HG02840 (cell line): ENCODE measurements around the gene DAP.
"Not testable (repeated sequence)": the region's sequence is repeated elsewhere in the genome, so short reads cannot be mapped to it uniquely, and the experiment has no call there.

Experiments used
- ATAC-seq: cut with Tn5 transposase; IDR thresholded peaks from one replicate; pipeline ENCODE4 v1.9.1; 2021; ENCODE audit warnings: mild to moderate bottlenecking, moderate library complexity, moderate number of reproducible peaks; ENCODE audit not compliant: unreplicated experiment, low FRiP score

The DAP gene

DNA sequence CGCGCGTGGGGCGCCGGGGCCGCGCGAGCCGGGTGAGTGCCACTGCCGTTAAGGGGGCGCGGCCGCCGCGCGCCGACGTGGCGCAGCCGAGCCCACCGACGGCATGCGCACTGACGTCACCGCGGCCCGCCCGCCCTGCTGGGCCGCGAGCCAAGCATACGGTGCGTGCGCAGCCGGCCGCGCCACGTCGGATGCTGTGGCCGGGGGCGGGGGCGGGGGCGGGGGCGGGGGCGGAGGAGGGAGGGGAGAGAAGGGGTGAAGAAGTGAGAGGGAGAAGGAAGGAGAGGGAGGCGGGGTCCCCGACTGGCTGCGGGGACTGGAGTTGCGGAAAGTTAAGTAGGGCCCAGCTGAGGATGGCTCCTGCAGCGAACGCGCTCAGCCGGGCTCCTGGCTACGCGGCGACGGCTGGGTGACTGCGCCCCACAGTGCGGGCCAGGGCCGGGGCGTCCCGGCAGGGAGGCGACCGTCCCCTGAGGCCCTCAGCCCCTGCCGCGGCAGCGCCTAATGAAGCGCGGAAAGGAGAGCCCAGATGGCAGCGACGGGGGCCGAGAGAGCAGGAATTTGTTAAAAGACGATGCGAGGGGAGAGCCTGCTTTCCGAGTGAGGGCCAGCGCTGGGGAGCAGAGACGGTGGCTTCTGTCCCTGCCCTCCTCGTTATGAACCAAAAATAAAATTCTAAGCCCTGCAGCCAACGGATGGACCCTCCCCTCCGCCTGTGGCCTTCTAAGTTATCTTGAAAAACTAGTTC lies at the start of gene DAP:
DAP (minus strand) TSS at position 50 of the 748 bp plus-strand sequence. CDS start 166 bp downstream, outside the sequence.
- peak; percentile 67 for ATAC-seq

GRCh38 chr5:10808347-10809226 lies 47.6 kb upstream of the DAP start:
- ATAC-seq = no peak

DNA sequence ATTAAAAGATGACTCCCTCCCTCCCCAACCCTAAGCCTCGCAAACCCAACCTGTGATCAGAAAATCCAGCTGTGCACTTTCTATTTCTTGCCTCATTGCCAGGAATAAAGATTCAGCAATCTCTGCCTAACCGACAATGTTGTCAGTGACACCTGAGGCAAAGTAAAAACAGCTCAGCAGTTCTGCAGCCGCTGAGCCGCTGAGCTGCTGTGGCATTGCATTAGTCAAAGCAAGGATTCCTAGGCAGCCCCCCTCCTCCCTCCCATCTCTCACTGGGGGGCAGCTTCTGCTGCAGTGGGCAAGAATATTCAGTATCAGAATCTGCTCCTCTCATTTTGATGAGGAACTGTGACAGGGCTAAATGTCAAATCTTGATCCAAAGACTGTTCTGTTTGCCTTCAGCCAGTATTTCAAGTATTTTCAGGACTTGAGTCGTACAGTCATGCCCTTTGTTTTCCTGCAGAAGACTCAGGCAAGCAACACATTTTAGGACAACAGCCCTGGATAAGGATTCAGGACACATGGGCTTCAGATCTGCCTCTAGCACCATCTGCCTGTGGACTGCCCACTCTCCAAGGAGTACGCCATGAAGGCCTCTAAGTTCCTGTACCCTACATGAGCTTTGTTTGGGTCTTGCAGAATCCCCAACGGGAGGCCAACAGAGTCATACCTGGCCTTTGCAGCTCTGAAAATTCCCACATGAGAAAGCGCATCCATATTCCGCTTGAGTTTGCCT lies 41.1 kb upstream of the DAP start:
- no peak for ATAC-seq

DNA sequence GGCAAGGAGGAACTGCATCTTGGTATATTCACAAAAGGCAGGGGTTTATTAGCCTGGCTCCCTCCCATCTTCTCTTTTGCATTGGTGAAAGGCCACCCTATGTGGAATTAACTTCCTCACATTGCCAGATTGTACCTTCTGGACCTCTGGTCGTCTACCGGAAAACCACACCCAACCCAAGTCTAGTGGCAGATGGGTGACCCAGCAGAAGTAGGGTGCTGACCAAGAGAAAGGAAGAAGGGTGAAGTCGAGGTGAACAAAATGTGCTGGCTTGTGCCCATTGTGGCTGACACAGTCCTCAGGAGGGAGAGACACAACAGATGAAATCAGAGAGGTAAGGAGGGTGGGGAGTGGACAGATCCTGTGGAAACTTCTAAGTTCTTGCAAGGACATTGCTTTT lies 39.8 kb upstream of the DAP start:
- no peak for ATAC-seq

DNA sequence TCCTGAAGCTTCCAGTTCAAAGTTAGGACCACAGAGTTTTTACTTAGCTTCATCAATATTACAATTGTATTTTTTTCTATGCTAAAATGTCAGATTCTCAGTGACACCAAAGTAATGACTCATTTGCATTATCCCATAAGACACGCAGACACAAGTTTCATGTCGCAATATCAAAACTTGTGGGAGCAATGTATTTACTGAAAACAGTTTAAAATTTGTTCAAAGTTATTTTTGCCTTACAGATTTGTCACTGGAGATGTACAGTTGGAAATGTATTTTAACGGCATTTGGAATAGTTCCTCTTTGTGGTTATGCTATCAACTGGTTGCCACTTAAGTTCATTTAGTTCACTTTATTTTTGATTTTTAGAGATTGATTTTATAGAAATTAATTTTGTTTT lies 36.2 kb upstream of the DAP start:
- ATAC-seq = no peak

DNA sequence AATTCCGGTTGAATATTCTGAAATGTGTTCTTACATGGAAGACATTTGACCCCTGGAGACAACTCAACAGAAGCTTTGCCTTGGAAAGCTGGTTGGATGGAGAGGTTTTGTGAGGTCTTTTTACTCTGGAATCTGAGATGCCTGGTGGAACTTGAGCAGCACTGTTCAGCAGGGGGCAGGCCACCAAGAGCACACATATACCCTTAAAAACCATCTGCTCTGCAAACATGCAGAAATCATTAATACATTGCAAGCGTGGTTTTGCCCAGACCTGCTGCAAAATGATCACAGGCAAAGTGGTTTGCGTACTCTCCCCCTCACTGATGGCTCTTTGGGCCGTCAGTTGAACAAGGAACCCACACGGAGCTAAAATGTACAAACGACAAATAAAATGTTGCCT lies 32.8 kb upstream of the DAP start:
- no peak for ATAC-seq

DNA sequence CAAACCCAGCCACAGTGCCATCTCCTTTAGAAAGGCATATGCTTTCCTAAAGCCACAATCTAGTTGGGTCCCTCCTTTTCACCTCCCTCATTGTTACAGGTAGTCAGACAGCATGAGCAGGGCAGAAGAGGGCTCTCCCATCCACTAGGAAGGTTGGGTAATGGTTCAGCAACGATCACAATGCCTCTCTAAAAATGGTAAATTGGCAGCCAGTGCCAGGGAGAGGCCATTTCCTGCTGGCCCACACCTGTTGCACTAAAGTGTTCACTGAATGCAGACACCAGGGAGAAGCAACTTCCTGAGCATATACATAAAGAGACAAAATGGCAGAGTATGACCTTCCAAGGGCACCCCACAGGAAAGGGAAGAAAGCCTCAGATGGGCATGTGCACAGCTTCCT lies 31.3 kb upstream of the DAP start:
- no peak for ATAC-seq

GRCh38 chr5:10789726-10790125 lies 28.7 kb upstream of the DAP start:
- no peak for ATAC-seq

- ATAC-seq = no peak
Observed at GRCh38 chr5:10789021-10789420, 28.0 kb upstream of the DAP start.

DNA sequence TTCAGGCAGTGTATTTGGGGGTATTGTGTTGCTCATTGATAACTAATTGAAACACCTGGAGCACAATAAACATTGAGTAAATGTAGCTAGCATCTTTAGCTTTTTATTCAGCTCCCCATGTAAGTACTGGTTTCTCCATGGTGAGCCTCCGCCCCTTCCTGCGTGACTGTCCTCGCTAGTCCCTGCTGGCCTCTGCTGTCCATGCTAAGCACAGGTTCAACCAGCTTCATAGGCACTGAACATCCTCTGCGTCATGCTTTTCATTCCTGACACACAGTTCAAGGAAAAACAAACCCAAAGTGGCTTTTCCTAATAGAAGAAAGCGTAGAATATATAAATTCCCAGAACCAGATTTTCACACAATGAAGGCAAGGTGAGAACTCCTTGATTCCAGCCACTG lies 27.3 kb upstream of the DAP start:
- ATAC-seq = no peak

- no peak for ATAC-seq
Observed at GRCh38 chr5:10786835-10787234, 25.8 kb upstream of the DAP start.

GRCh38 chr5:10780208-10780607 lies 19.2 kb upstream of the DAP start:
- not testable (repeated sequence) for ATAC-seq

- ATAC-seq = no peak
Observed at GRCh38 chr5:10779592-10779991, 18.6 kb upstream of the DAP start.

GRCh38 chr5:10778179-10778910 lies 17.3 kb upstream of the DAP start:
- no peak for ATAC-seq

GRCh38 chr5:10775646-10776045 lies 14.6 kb upstream of the DAP start:
- no peak for ATAC-seq

DNA sequence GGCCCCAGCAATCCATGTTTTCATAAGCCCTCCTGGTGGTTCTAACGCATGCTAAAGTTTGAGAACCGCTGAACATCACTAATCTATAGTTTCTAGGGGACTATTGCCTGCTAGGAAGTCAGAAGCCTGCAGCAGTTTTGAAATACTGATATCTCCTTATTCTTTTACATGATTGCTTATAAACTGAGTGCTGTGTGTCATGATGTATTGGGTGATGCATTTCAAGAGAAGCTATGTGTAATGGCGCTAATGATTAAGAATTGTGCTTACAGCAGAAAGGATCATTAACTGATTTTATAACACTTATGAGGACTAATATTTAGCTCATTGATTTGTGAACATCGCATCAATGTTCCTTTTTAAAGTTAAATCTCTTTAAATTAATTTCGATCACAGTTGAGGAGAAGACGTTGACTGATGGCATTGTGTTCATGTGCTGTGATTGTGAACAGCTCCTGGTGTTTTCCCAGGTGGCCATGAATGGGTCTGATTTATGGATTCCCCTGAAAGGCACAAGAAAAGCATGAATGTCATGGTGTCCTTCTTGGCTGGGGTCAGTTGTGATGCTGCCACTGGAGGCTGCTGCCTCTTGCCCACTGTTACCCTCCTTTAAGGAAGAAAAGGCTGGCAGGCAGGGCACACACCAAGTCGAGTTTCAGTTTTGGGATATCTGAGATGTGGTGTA lies 12.0 kb upstream of the DAP start:
- no peak for ATAC-seq

- no peak for ATAC-seq
Observed at GRCh38 chr5:10768328-10768899, 7.4 kb upstream of the DAP start.

GRCh38 chr5:10762776-10763500 lies 1.9 kb upstream of the DAP start:
- no peak for ATAC-seq
